ENCODE data around the gene CPA4. TPM values are rescaled to one million over a fixed set of nuclear protein-coding genes. Genes with fewer than 3 reads are reported as not detected.

Gene CPA4
- total RNA-seq, 2 experiments from 2014 or later, result not detected

DNA sequence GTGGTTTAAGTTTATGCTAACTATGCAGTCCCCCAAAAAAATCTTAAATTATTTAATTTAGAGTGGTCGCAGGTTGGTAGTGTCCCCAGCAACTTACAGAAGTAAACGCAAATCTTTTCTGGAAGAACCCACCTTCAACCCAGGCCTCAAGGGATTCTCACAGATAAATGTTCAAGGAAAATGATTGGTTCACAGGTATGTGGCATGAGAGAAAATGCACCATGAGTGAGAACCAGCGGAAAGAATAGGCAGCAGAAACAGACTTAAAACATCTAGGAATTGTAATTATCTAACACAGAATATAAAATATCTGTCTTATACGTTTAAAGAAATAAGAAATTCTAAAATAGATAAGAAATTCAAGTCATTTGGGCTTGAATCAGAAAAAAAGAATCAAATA is 48.9 kb downstream of the CPA4 start:
- H3K27ac Mint-ChIP-seq, result no peak overlapping the region
- no peaks in the 10 kb centered on the region for H3K27me3 Mint-ChIP-seq
- H3K36me3 Mint-ChIP-seq, result no peaks in the 10 kb centered on the region
- no peaks in the 10 kb centered on the region for H3K4me1 Mint-ChIP-seq
- DNase-seq, result no peak
- H3K9me3 Mint-ChIP-seq, result no peaks in the 10 kb centered on the region
- no peak overlapping the region for H3K4me3 Mint-ChIP-seq

DNA sequence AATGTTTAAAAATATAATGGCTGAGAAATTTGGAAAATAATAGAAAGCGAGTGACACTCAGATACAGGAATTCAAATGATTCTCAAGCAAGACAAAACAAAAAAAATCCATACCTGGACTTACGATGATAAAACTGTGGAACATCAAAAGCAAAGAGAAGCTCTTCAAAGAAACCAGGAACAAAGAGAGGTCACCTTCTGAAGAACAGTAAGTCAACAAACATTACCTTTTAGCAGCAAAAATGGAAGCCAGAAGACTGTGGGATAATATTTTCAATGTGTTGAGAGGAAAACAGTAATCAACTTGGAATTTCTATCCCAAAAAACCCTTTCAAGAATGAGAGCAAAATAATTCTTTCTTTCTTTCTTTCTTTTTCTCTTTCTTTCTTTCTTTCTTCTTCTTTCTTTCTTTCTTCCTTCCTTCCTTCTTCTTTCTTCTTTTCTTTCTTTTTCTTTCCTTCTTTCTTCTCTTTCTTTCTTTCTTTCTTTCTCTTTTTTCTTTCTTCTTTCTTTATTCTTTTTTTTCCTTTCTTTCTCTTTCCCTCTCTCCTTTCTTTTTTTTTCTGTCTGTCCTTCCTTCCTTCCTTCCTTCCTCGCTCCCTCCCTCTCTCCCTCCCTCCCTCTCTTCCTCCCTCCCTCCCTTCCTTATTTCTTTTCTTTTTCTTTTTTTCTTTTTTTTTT is 49.9 kb downstream of the CPA4 start:
- DNase-seq, result no peak
- H3K9me3 Mint-ChIP-seq, result no peaks in the 10 kb centered on the region
- H3K4me3 Mint-ChIP-seq, result no peak overlapping the region
- no peaks in the 10 kb centered on the region for H3K36me3 Mint-ChIP-seq
- H3K27me3 Mint-ChIP-seq, result no peaks in the 10 kb centered on the region
- no peaks in the 10 kb centered on the region for H3K4me1 Mint-ChIP-seq
- no peak overlapping the region for H3K27ac Mint-ChIP-seq

DNA sequence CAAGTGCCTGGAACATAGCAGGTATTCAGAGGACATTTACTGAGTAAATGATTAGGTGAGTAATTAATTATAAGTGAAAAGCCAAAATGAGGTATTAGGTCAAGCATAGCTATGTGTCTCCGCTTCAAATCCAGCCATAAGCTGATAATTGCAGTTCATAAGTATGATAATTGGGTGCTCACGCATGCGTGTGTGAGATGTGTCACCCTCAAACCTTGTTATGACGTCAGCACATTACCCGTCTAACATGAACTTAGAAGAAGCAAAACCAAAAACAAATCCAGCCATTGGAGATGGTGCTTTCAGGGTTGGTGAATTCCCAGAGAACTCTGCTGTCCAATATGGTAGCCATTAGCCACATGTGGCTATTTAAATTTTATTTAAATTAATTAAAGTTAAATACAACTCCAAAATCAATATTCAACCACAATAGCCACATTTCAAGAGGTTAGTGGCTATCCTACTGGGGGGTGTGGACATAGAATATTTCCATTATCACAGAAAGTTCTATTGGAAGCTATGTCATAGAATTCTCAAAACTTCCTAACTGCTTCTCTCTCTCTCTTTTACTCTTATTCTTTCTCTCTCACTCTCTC is 51.4 kb downstream of the CPA4 start, which contains the start of gene CPA5:
Gene CPA5, plus strand, starts transcription at position 546 of the 596 bp plus-strand sequence. CDS start 1,670 bp downstream, outside the sequence.
- Mint-ChIP-seq H3K4me3 (no peak within 1 kb of the TSS), H3K9me3 (no peaks in the 10 kb centered on the region), H3K27ac (no peak within 1 kb of the TSS), H3K27me3 (no peaks in the 10 kb centered on the region), H3K4me1 (no peaks in the 10 kb centered on the region), H3K36me3 (no peaks in the 10 kb centered on the region)
- DNase-seq, result no peak

DNA sequence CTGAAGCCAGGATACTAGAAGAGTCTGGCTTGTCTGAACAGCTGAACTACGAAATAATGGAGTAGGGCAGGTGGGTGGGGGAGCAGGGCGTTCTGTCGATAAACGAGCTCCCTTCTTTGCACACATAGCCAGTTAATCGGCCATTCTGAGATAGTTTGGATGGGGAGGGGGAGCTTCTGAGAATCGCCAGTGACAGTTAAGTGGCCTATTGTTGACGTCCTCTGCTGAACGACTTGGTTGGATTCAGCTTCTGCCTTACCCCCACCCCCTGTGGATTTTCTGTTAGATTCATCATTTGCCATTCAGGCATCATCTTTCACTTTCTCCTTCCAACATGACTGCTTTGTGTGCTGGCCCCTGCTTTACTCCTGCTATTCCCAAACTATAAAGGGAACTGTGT is 52.2 kb downstream of the CPA4 start:
- H3K4me3 Mint-ChIP-seq, result no peak overlapping the region
- no peak for DNase-seq
- no peaks in the 10 kb centered on the region for H3K27me3 Mint-ChIP-seq
- no peaks in the 10 kb centered on the region for H3K36me3 Mint-ChIP-seq
- H3K4me1 Mint-ChIP-seq, result peaks cover 4% of the 10 kb centered on the region
- no peak overlapping the region for H3K27ac Mint-ChIP-seq
- H3K9me3 Mint-ChIP-seq, result no peaks in the 10 kb centered on the region

DNA sequence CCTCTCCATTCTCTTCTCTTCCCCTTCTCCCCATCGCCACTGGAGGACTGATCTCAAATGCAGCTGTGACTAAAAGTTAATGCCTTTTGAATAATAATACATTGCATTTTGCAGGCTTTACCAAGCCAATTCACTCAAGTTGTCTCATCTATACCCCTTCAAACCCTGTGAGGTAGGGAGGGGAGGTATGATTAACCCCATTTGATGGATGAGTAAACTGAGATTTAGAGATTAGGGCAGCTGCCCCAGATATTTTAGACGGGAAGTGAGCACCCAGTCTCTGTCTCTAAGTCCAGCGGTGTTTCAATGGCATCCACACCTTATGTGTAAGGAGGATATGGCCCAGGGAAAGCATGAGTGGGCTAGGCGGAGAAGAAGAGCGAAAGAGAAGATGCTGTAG is 52.8 kb downstream of the CPA4 start:
- no peaks in the 10 kb centered on the region for H3K9me3 Mint-ChIP-seq
- no peak overlapping the region for H3K27ac Mint-ChIP-seq
- H3K36me3 Mint-ChIP-seq, result no peaks in the 10 kb centered on the region
- DNase-seq, result no peak
- peaks cover 10% of the 10 kb centered on the region for H3K4me1 Mint-ChIP-seq
- no peak overlapping the region for H3K4me3 Mint-ChIP-seq
- H3K27me3 Mint-ChIP-seq, result no peaks in the 10 kb centered on the region

DNA sequence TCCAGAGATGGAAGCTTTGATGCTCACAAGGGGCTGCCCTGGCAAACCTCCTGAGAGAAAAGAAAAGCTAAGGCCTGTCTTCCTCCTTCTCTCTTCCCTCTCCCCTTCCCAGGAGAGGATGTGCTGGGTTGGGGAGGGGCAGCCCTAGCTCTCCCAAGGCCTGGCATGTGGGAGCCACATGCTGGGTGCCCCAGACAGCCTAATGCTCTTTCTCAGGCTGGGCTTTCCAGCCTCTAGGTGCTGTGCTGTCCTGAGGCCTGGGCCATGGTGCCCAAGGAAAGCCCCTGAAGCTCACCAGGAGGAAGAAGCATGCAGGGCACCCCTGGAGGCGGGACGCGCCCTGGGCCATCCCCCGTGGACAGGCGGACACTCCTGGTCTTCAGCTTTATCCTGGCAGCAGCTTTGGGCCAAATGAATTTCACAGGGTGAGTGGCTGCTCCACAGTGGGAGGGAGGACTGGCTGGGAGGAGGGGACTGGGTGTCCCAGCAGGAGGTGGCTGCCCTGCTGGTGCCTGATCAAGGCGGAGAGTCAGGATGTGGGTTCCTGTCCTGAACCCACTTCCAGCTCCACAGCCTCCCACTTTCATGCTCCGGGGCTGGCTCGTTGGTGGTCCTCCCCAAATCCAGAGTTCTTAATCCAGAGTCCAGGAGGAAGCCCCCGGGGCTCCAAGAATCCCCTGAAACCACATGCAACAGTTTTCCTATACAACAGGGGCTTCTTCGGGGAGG is 53.4 kb downstream of the CPA4 start:
- no peak overlapping the region for H3K27ac Mint-ChIP-seq
- no peaks in the 10 kb centered on the region for H3K27me3 Mint-ChIP-seq
- no peak overlapping the region for H3K4me3 Mint-ChIP-seq
- peaks cover 16% of the 10 kb centered on the region for H3K4me1 Mint-ChIP-seq
- no peak for DNase-seq
- no peaks in the 10 kb centered on the region for H3K36me3 Mint-ChIP-seq
- H3K9me3 Mint-ChIP-seq, result no peaks in the 10 kb centered on the region

DNA sequence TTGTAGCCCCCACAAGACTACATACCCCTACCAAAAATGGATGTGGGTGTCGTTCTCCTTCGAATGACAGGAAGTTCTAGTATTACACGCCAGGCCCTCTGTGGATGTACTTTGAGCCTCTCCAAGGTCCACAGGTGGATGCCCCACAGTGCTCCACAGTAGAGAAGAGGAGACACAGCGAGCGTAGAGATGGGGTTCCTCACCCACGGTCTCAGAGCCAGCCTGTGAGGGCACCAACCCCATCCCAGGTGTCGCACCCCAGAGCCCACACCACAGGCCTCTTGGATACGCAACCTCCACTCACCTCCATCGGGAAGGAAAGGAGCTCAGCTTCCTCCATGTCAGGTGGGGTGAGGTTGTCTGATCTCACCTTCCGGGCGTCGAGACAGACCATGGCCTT is 54.0 kb downstream of the CPA4 start:
- Mint-ChIP-seq H3K9me3 (no peaks in the 10 kb centered on the region), H3K27ac (no peak overlapping the region), H3K4me1 (peaks cover 21% of the 10 kb centered on the region), H3K36me3 (no peaks in the 10 kb centered on the region), H3K27me3 (no peaks in the 10 kb centered on the region), H3K4me3 (no peak overlapping the region)
- DNase-seq, result no peak

DNA sequence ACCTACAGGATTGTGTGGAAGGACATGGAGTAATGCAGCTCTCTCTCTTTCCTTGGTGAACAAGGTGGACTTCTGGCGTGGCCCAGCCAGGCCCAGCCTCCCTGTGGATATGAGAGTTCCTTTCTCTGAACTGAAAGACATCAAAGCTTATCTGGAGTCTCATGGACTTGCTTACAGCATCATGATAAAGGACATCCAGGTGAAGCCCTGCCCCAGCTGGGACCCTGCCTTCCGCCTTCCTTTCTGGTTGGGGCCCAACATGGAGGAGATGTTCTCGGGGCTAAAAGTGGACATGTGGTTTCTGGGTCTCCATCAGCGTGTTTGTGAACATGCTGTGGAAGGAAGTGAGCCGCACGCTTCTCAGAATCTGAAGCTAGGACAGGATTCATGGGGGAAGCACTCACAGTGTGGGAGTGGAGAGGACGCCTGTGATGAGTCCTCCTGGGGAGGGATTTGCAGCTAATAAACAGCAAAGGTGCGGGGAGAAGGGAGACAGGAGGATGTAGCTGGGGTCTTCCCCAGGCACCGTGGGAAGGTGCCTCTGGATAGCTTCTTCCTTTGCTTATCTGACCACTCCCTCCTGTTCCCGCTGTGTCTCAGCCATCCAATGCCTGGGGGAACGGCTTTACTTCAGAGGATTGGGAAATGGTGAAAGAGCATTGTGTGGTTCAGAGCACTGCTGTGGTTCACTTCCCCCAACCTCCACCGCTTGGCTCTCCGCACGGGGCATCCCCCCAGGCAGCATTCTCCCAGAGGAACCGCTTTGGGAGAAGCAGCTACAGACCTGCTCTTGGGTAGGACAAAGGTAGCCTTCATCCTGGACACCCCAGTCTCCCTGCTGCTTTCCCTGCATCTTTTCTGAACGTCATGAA is 57.2 kb downstream of the CPA4 start:
- Mint-ChIP-seq H3K27me3 (no peaks in the 10 kb centered on the region), H3K27ac (peak overlapping the region; percentile 50), H3K4me3 (no peak overlapping the region), H3K36me3 (peaks cover 2% of the 10 kb centered on the region), H3K4me1 (peaks cover 32% of the 10 kb centered on the region), H3K9me3 (no peaks in the 10 kb centered on the region)
- DNase-seq, result no peak

DNA sequence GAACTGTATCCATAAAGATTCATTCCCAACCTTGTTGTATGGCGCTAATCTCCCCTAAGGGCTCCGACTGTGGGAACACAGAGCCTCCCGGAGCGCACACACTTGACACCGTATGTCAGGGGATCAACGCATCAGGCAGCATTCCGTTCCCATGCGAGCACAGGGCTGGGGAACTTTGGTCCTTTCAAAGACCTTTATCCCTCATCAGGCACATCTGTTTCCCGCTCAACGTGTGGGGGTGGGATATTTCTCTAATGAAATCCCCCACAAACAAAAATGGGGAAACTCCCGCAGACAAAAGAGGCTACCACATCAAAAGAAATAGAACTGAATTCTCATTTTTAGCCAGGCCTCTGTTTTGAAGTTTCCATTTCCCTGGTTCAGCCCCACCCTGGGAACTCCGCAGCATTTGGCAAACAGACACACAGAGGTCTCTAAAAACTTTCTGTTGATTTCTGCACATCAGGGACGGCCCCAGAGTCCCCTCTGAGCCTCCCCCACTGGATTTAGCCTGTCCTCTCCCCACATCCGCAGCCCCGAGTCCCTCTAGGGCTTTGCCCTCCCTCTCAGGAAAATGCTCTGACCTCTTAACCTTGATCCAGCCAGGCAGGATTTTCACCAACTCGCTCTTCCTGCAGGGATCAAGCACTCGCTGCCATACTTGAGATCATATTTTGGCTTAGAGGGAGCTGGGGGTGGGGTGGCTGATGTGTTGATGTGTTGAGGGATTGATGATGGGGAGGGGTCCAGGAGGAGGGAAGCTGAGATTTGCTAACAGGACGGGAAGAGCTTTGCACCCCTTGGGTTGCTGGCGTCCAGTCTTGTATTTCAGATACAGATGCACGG is 58.2 kb downstream of the CPA4 start:
- Mint-ChIP-seq H3K4me3 (no peak overlapping the region), H3K9me3 (no peaks in the 10 kb centered on the region), H3K36me3 (peaks cover 2% of the 10 kb centered on the region), H3K27me3 (no peaks in the 10 kb centered on the region), H3K4me1 (peaks cover 32% of the 10 kb centered on the region), H3K27ac (peak overlapping the region; percentile 26)
- peak; percentile 36 for DNase-seq

DNA sequence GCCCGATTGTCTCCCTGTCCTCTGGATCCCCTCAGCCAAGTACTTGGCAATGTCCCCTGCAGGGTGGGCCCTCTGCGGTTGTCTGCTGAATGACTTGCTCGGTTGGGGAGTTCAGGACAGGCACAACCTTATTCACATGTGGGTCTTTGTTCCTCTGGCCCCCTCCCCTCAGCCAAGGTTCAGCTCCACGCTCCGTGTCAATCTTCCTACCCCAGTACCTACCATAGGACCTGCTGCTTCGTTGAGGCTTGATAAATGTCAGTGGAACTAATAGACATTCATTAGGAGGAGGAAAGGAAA is 58.8 kb downstream of the CPA4 start:
- Mint-ChIP-seq H3K9me3 (no peaks in the 10 kb centered on the region), H3K4me3 (no peak overlapping the region), H3K4me1 (peaks cover 32% of the 10 kb centered on the region), H3K27me3 (no peaks in the 10 kb centered on the region), H3K27ac (peak overlapping the region; percentile 26), H3K36me3 (peaks cover 2% of the 10 kb centered on the region)
- no peak for DNase-seq

DNA sequence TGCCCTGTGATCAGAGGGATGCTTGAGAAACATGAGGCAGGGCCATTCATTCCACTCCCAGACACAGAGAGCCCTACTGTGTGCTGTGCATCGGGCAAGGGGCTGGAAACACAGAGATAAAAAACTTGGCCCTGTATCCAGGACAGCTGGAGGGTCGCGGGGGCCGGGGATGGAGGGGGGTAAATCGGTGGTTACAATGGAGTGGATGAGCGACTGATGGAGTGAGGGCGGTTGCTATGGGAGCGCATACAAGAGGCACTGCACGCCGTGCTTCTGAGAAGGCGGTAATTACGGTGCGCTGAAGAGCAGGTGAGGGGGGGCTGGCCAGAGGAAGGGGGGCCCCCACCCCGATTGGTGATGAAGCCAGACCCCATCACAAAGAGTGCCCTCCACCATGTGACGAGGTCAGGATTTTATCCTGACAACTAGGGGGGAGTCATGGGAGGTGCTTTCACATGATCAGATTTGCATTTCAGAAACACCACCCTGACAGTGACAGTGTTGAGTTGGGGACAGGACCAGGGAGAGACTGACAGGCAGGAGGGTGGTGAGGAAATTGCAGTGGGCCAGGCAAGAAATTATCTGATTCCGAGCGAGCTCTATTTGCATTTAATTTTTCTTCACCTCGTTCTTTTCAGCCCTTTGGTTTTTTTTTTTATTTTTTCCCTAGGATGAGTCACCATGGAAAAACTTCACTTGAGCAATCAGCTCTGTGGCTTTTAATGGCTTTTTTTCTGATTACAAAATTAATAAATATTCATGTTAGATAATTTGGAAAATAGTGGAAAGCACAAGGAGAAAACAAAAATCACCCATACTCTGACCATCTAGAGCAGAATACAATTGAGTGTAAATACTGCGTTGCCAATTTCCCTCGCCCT is 59.5 kb downstream of the CPA4 start:
- H3K9me3 Mint-ChIP-seq, result no peaks in the 10 kb centered on the region
- H3K27ac Mint-ChIP-seq, result no peak overlapping the region

DNA sequence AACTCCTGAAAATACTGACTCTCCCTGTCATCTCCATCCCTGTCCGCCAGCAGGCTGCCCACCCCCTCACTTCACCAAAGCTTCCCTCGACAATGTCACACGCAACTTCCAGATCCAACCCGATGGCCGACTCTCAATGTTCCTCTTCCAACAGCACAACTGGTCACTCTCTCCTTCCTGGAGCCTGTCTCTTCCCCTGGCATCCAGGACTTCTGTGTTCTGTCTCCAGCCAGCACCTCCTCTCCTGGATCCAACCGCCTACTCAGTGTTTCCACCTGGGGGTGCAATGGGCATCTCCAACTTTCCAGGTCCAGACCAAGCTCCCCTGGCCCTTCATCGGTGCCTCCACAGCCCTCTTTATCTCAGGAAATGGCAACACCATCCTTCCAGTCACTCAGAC is 60.2 kb downstream of the CPA4 start:
- H3K4me3 Mint-ChIP-seq, result no peak overlapping the region
- peaks cover 37% of the 10 kb centered on the region for H3K4me1 Mint-ChIP-seq
- no peak for DNase-seq
- H3K27ac Mint-ChIP-seq, result no peak overlapping the region
- H3K27me3 Mint-ChIP-seq, result no peaks in the 10 kb centered on the region
- H3K36me3 Mint-ChIP-seq, result peaks cover 2% of the 10 kb centered on the region
- H3K9me3 Mint-ChIP-seq, result no peaks in the 10 kb centered on the region

More for the DNA sequence above, 59.5 kb downstream of the CPA4 start:
- no peak overlapping the region for H3K4me3 Mint-ChIP-seq
- DNase-seq, result no peak
- H3K4me1 Mint-ChIP-seq, result peaks cover 37% of the 10 kb centered on the region
- no peaks in the 10 kb centered on the region for H3K27me3 Mint-ChIP-seq
- peaks cover 2% of the 10 kb centered on the region for H3K36me3 Mint-ChIP-seq

DNA sequence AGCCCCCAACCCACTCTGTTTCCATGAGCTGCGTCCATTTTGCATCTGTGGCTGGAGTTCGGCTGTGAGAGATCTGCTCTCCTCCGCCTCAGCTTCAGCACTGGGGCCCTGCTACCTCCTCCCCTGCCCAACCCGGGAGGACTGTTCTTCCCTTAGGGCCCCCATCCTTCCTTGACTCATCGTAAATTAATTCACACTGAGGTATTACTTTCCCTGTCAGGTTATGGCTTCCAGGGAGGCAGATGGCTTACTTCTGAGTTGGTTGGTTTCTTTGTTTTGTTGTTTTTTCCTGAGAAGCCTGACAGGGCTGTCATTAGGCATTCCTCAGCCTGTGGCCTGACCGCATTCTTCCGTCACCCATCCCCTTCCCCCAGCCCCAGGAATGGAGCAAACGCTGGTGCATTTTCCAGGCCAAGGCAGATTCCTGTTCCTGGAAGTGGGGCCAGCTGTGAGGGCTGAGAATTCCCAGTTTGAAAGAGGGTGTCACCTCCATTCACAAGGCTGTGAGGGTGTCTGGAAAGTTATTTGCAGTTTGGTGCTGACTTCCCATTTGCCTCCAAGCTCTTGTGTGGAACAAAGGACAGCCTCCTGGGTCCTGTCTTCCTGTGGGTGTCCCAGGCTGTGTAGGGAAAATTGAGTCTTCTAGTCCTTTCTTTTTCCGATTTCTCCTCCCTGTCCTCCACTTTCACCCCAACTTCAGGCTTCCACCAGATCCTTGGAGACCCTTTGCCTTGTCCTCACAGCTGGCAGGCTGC is 63.3 kb downstream of the CPA4 start:
- Mint-ChIP-seq H3K9me3 (peaks cover 10% of the 10 kb centered on the region), H3K36me3 (peaks cover 2% of the 10 kb centered on the region), H3K27ac (no peak overlapping the region), H3K4me3 (no peak overlapping the region), H3K27me3 (no peaks in the 10 kb centered on the region), H3K4me1 (peaks cover 21% of the 10 kb centered on the region)
- DNase-seq, result no peak

Measured in activated naive CD8-positive, alpha-beta T cell treated with anti-CD3 and anti-CD28 coated beads for 36 hours (primary cell).